ENCODE measurements around the gene HECTD4.

DNA sequence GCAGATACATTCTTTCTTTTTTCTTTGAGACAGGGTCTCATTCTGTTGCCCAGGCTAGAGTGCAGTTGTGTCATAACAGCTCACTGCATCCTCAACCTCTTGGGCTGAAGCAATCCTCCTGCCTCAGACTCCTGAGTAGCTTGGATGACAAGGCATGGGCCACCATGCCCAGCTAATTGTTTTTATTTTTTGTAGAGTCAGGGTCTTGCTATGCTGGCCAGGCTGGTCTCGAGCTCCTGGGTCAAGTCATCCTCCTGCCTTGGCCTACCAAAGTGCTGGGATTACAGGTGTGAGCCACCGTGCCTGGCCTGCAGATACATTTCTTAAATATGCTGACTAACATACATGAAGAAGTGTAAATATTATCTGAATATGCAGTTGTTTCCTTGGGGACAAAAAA, 115.8 kb downstream of the HECTD4 start:
- TF ChIP-seq, protein P1, sequence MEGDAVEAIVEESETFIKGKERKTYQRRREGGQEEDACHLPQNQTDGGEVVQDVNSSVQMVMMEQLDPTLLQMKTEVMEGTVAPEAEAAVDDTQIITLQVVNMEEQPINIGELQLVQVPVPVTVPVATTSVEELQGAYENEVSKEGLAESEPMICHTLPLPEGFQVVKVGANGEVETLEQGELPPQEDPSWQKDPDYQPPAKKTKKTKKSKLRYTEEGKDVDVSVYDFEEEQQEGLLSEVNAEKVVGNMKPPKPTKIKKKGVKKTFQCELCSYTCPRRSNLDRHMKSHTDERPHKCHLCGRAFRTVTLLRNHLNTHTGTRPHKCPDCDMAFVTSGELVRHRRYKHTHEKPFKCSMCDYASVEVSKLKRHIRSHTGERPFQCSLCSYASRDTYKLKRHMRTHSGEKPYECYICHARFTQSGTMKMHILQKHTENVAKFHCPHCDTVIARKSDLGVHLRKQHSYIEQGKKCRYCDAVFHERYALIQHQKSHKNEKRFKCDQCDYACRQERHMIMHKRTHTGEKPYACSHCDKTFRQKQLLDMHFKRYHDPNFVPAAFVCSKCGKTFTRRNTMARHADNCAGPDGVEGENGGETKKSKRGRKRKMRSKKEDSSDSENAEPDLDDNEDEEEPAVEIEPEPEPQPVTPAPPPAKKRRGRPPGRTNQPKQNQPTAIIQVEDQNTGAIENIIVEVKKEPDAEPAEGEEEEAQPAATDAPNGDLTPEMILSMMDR (conservative IDR thresholded peaks at IDR 0.05 in 1 of 2, IDR thresholded peaks at IDR 0.05 in 1 of 2; ENCODE audit: extremely low read depth in 1 of 2, insufficient read depth in 1 of 2, low read depth in 1 of 2, low read length in 2 of 2) = no peak
- no peak for TF ChIP-seq EZH2 (IDR thresholded peaks at IDR 0.05; ENCODE audit: borderline replicate concordance, low read length)
